Measurements from ENCODE around the gene NDUFB11. TPM values are rescaled to one million over a fixed set of nuclear protein-coding genes. Genes with fewer than 3 reads are reported as not detected.
"Not testable (repeated sequence)": the region's sequence is repeated elsewhere in the genome, so short reads cannot be mapped to it uniquely, and the experiment has no call there.

The NDUFB11 gene
- total RNA-seq, 4 donors from 2014 or later = 64.3 to 91.1 (median 71.4) TPM

GRCh38 chrX:47133493-47133892, 11.0 kb downstream of the NDUFB11 start:
- in situ Hi-C loops (cut with MboI; ENCODE audit: low pct_ligation_motif_present in 1 of 4, low pct_unique_long_range_greater_than_20kb in 1 of 4, low sequenced_read_pairs in 3 of 4) (no loop called here), intact Hi-C loops (cut with DNase I; ENCODE audit: low total_unique reads) (no loop called here)
- Histone ChIP-seq H3K4me3 (no peak overlapping the region), H3K27ac (no peak overlapping the region), H3K27me3 (no peaks in the 10 kb centered on the region), H3K4me1 (peaks cover 0 to 4% (median 0%) of the 10 kb centered on the region in 4 donors), H3K36me3 (no peaks in the 10 kb centered on the region), H3K9me3 (no peaks in the 10 kb centered on the region)
- WGBS, 2 donors (ENCODE audit: low coverage in 1 of 2) = 73 to 100% methylated on average over 1 to 5 of the region's 5 CpGs
- DNase-seq = no peak
- no peak for TF ChIP-seq POLR2AphosphoS5 (IDR thresholded peaks at IDR 0.05)
- TF ChIP-seq POLR2A (IDR thresholded peaks at IDR 0.05) = no peak
- no peak for TF ChIP-seq CTCF (IDR thresholded peaks at IDR 0.05)
- no peak for TF ChIP-seq EP300 (IDR thresholded peaks at IDR 0.05; ENCODE audit: low read depth)

GRCh38 chrX:47129899-47130358, 14.6 kb downstream of the NDUFB11 start:
- peak overlapping the region; percentile 79 to 85 (median 82) for H3K27ac ChIP-seq
- peaks cover 0 to 4% (median 0%) of the 10 kb centered on the region in 4 donors for H3K4me1 ChIP-seq
- H3K9me3 ChIP-seq = no peaks in the 10 kb centered on the region
- in situ Hi-C loops (cut with MboI; ENCODE audit: low pct_ligation_motif_present in 1 of 4, low pct_unique_long_range_greater_than_20kb in 1 of 4, low sequenced_read_pairs in 3 of 4) = no loop called here
- TF ChIP-seq EP300 (IDR thresholded peaks at IDR 0.05; ENCODE audit: low read depth) (no peak), POLR2A (IDR thresholded peaks at IDR 0.05) (no peak), POLR2AphosphoS5 (IDR thresholded peaks at IDR 0.05) (no peak), CTCF (IDR thresholded peaks at IDR 0.05) (no peak)
- H3K4me3 ChIP-seq = peak overlapping the region; percentile 22 to 63 (median 42)
- intact Hi-C loops (cut with DNase I; ENCODE audit: low total_unique reads) = no loop called here
- no peak for DNase-seq
- H3K36me3 ChIP-seq = no peaks in the 10 kb centered on the region
- no peaks in the 10 kb centered on the region for H3K27me3 ChIP-seq
- 24 to 41% methylated on average over 10 to 11 of the region's 11 CpGs for WGBS, 2 donors (ENCODE audit: low coverage in 1 of 2)

- TF ChIP-seq EP300 (IDR thresholded peaks at IDR 0.05; ENCODE audit: low read depth) (no peak), POLR2AphosphoS5 (IDR thresholded peaks at IDR 0.05) (peak in 2 of 3 donors; percentile 41 to 62), CTCF (IDR thresholded peaks at IDR 0.05) (no peak), POLR2A (IDR thresholded peaks at IDR 0.05) (peak; percentile 38)
- 48% methylated on average over 31 of the region's 31 CpGs; no CpG with 5 or more reads in 1 of the 2 donors for WGBS, 2 donors (ENCODE audit: low coverage in 1 of 2)
- Histone ChIP-seq H3K4me1 (peaks cover 0 to 4% (median 0%) of the 10 kb centered on the region in 4 donors), H3K4me3 (peak overlapping the region; percentile 22 to 63 (median 42)), H3K36me3 (no peaks in the 10 kb centered on the region), H3K27me3 (no peaks in the 10 kb centered on the region), H3K9me3 (no peaks in the 10 kb centered on the region), H3K27ac (peak overlapping the region; percentile 79 to 85 (median 82))
- peak; percentile 93 for DNase-seq
- in situ Hi-C loops (cut with MboI; ENCODE audit: low pct_ligation_motif_present in 1 of 4, low pct_unique_long_range_greater_than_20kb in 1 of 4, low sequenced_read_pairs in 3 of 4) = no loop called here
- intact Hi-C loops (cut with DNase I; ENCODE audit: low total_unique reads) = no loop called here
Measured at GRCh38 chrX:47129157-47129898, 15.2 kb downstream of the NDUFB11 start.

- H3K36me3 ChIP-seq; in situ Hi-C loops (cut with MboI; ENCODE audit: low pct_ligation_motif_present in 1 of 4, low pct_unique_long_range_greater_than_20kb in 1 of 4, low sequenced_read_pairs in 3 of 4); H3K4me3 ChIP-seq; H3K27ac ChIP-seq; intact Hi-C loops (cut with DNase I; ENCODE audit: low total_unique reads); H3K27me3 ChIP-seq; H3K9me3 ChIP-seq; DNase-seq; H3K4me1 ChIP-seq: not testable (repeated sequence)
- WGBS, 2 donors (ENCODE audit: low coverage in 1 of 2) = 90% methylated on average over 3 of the region's 3 CpGs; no CpG with 5 or more reads in 1 of the 2 donors
Measured at GRCh38 chrX:47124466-47124865, 20.0 kb downstream of the NDUFB11 start.

GRCh38 chrX:47116551-47117110, 27.9 kb downstream of the NDUFB11 start:
- H3K36me3 ChIP-seq; in situ Hi-C loops (cut with MboI; ENCODE audit: low pct_ligation_motif_present in 1 of 4, low pct_unique_long_range_greater_than_20kb in 1 of 4, low sequenced_read_pairs in 3 of 4); H3K27me3 ChIP-seq; intact Hi-C loops (cut with DNase I; ENCODE audit: low total_unique reads); H3K27ac ChIP-seq; H3K9me3 ChIP-seq; DNase-seq; H3K4me3 ChIP-seq; H3K4me1 ChIP-seq: not testable (repeated sequence)
- WGBS, 2 donors (ENCODE audit: low coverage in 1 of 2) = 73 to 94% methylated on average over 3 to 7 of the region's 7 CpGs

Measured in transverse colon (tissue), 4 donors.